Dermis blood vessel endothelial cell (primary cell): Measurements from ENCODE around the gene MAML3. TPM values are rescaled to one million over a fixed set of nuclear protein-coding genes. Genes with fewer than 3 reads are reported as not detected.
A peak's percentile ranks its signal among the peaks of the same experiment; 100 is the strongest.
"Not testable (repeated sequence)": the region's sequence is repeated elsewhere in the genome, so short reads cannot be mapped to it uniquely, and the experiment has no call there.

Experiments used
- DNase-seq: peaks from one replicate; pipeline ENCODE4 v3.0.0; 2010
- total RNA-seq: library from RNA; depleted of rRNA; stranded (reverse); fragments of >200 nt; gene quantifications from 2 replicates; pipeline ENCODE4 v1.2.3, GENCODE V29; 2014

The MAML3 gene
- total RNA-seq, 1 donor from 2014 or later, result 5.6 TPM

DNA sequence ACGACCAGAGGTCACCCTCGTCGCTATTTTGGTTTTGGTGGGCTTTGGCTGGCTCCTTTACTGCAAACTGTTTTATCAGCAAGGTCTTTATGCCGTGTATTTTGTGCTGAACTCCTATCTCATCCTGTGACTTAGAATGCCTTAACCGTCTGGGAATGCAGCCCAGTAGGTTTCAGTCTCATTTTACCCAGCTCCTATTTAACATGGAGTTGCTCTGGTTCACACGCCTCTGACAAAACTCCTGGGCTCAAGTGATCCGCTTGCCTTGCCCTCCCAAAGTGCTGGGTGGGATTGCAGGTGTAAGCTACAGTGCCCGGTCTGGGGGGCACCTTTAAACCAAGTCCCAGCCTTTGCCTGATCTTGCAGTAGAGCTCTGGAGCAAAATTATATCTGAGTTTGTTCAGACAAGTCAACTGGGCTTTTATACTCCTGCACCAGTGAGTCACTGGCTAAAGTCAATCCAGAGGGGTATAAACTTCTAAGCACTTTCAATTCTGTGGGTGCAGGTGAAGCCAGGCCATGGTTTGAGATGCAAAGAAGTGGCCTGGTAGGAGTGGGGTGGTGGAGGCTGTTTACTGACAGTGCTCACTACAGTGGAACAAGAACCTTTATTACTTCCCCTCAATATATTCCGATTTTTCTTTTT is 438.1 kb downstream of the MAML3 start:
- DNase-seq, result no peak

DNA sequence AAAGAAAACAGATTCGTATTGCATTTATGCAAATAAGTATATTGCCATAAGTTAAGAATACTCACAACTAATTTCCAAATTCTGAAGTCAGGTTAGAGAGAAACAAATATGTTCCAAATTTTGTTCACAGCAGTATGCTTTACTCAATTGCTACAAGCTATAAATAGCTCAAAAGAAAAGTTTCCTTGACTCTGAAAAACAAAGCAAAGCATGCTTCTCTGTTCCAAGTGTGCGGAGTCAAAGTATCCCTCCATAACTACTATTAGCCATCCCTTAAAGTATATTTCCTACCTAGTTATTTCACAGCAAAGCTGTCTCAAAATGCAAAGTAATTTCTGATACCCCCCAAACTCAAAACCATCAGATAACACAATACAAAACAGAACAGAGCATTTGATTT is 441.1 kb downstream of the MAML3 start:
- no peak for DNase-seq

DNA sequence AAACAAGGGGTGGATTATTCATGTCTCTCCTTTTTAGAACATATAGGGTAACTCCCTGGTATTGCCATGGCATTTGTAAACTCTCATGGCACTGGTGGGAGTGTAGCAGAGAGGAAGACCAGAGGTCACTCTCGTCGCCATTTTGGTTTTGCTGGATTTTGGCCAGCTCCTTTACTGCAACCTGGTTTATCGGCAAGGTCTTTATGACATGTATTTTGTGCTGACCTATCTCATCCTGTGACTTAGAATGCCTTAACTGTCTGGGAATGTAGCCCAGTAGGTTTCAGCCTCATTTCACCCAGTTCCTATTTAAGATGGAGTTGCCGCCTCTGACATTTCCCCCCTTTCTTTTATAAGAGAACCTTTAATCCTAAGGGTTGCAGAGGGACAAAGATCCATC is 442.5 kb downstream of the MAML3 start:
- peak; percentile 70 for DNase-seq

DNA sequence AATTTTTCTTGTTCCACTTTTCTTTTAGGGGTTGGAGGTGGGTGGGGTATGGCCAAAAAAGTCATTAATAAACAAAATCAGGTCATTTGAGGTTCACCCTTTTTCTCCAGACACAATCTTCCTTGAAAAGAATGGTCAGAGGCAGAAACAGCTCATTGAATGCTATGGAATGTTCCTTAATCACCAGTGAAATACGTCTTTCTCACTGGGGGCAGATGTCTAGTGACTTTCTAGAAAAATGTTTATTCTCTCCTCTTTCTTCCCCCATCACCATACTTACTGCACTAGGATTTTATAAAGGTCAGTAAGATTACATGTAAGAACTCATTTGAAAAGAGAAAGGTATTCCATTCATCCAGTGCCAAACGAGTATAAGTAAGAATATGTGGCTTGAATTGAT is 443.9 kb downstream of the MAML3 start:
- no peak for DNase-seq

DNA sequence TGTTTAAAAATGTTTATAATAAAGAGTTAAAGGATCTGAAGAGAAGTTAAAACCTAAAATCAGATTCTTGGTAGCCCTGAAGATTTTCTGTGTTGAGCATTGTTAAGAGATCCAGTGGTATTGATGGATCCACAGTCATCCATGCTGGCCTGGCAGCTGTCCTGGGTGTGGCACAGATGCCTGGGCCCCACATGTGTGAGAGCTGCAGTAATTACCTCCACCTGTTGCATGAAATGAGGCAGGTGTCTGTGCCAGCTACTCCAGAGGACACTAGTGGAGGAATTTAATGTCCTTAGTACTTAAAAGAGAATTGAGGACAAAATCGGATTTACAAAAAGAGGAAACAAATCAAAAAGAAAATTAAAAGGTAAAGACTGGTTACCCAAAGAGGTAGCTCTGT is 444.3 kb downstream of the MAML3 start:
- DNase-seq, result no peak

DNA sequence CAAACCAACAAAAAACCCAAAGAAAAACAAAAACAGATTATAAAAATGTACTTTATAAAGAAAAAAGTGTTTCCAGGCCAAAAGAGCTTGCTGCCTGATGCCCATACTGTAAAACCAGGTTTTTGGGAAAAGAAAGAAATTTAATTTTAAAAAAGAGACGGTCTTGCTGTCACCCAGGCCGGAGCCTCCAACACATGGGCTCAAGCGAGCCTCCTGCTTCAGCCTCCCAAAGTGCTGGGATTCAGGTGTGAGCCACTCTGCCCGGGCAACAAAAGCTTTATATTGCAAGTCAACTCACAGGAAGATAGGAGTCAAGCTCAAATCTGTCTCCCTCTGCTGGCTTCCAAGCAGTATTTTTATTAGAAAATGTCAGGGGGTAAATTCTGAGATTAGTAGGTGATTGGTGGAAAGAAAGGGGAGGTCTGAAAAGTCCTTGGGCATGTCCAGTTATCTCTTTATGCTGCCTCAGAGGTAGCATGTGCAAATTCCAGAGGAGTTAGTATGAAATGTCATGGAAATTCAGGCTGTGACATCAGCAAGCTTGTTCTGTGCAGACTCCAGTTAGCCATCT is 449.0 kb downstream of the MAML3 start:
- peak; percentile 52 for DNase-seq

DNA sequence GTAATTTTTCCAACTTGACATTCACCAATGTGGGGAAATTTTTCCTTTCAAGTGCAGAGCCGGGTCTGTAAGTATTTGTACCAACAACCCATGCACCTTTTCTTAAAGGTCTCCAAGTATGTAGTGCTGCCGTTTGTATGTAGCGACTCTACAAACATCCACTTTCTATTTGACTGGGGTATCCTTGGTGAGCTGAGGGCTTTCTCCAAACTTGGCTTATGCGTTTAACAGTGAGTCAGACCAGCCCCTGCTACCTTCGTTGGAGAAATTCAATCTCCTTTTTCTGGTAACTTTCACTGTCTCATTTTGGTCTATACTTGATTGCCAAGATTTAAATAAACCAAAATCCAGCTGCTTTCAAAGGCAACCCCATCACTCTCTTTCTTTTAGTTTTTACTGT is 453.4 kb downstream of the MAML3 start:
- DNase-seq, result no peak

DNA sequence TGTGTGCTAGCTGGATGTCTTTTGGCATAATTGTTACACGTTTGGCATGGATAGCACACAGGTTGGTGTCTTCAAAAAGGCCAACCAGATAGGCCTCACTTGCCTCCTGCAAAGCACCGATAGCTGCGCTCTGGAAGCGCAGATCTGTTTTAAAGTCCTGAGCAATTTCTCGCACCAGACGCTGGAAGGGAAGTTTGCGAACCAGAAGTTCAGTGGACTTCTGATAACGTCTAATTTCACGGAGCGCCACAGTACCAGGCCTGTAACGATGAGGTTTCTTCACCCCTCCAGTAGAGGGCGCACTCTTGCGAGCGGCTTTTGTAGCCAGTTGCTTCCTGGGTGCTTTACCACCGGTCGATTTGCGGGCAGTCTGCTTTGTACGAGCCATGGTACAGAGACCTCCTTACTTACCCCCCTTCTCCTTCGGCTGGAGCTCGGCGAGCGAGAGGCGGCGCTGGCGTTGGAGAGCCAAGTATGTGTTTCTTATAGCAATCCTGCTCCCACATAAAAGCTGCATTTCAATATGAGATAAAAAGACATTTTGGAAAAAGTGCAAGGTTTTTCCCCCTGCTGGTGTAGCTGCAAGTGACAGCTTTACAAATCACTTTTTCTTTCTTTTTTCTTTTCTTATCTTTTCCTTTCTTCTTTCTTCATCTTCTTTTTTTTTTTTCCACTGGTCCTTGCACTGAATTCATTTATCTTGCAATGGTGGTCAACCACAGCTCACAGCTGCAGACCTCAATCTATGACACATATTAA is 455.6 kb downstream of the MAML3 start:
- DNase-seq, result not testable (repeated sequence)

DNA sequence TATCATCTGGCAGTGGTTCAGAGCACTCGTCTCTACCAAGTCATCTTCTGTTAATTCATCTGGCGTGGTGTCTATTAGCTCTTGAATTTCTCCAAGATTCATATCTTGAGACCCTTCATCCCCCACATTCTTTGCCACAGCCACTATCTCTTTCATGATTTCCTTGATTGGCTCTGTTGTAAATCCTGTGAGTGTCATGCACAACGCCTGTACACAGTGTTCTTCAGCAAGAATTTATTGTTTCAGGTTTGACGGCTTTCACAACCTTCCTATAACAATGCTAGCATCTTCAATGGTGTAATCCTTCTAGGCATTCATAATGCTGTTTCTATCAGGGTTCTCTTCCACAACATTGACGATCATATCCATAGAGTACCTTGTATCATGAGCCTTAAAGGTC is 457.5 kb downstream of the MAML3 start:
- no peak for DNase-seq

DNA sequence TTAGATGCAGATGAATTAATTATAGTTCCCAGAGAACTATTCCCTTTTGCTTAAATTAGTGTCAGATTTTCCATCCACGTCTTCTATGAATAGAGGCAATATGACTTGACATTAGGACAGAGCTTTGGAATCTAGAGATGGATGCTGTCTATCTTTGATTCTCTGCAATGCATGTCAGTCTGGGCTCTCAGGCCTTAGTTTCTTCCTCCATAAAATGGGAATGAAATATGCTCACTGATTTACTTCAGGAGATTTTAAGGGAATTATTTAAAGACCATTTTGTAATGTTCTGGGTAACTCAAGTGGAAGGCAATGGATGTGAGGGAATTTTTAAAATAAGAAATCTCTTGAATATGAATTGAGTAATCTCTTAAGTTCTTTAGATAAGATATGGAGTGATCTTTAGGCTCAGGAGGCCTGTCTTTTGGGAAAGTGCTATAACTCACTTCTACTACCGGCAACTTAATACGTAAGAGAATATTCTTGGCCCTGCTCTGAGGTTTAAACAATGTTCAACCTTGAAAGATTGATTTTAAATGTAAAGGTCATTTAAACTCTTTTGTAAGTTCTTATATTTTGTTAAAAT is 459.4 kb downstream of the MAML3 start:
- no peak for DNase-seq

DNA sequence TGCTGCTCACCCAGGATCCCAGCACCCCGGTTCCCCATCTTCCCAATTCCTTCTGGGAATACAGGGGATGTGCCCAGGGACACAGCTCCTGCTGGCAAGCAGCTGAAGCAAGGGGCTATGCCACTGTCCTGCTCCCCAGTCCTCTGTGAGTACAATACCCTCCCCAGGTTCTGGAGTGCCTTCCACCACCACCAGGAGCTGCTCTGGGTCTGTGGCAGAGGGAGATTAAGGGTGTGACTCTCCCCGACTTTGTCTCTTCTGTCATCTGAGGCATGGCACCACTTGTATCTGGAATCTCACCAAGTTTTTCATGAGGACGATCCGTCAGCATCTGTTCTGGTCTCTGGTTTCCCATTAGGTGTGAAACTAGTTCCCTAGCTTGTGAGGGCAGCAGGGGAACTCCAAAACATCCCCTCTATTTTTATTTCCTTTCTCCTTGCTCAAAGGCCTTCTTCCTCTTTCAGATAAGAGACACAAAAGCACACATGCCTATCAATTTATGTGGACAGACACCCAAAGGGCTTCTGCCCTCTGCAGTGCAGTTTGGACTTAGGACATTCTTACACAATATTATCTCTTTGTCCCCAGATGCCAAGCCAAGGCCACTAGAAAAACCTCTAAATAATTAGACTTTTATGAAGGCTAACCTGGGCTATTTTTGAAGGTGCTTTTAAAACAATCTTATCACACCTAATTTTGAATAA is 461.5 kb downstream of the MAML3 start:
- peak; percentile 21 for DNase-seq

DNA sequence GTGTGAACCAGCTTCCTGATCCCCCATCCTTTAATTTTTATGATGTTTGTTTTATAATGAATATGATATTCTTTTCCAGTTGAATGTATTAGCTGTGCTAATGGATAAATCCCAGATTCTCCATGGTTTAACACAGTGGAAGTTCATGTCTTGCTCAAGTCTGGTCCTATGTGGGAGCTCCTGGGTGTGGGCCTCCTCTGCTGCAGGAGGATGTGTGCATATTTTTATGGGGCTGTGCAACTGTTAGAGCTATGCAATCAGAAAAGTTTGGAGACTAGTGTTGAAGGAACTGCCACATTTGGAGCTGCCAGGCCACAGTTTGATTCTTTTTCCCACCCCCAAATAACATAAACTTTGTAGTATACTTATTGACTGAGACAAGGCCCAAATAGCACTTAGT is 463.6 kb downstream of the MAML3 start:
- DNase-seq, result no peak

DNA sequence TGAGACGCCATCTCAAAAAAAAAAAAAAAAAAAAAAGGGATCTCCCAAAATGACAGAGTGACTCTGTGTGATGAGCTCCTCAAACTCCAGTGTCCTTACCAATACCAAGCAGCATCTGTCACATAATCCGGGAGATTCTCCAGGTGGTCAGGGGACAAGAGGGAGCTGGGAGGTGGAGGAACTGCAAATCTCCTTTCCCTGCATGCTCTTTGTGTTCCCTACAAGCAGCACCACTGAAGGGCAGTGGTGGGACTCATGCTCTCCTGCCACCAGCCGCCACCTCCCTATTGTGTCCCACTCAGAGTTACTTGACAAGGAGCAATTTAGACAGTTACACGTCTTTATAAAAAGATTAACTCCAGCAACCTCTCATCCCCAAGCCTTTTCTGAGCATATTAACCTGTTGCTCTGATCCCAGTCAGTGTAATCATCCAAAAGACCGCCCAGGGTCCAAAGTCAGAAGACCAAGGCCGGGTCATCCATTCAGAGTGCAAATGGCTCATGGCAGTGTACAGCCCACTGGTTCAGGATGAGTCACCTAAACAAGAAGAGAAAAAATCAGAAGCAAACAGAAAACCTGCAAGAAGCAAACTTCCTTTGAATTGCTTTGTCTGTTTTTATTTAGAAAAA is 464.8 kb downstream of the MAML3 start:
- DNase-seq, result no peak

DNA sequence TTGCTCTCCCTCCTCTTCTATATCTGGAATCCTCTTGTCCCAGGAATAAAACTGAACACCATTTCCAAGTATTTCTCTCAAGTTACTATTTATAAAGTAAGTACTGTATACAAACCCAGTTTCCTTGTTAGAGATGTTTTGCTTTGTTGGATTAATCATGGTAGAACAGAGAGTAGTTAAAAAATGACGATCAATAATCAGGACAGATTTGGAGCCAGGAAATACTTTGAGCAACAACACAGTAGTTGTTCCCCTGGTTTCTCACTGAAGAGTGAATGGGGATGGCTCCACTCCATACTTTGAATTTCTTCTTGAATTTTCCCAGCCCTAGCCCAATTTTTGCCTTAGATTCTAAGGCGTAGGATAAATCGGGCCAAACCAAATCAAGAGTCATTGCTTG is 467.0 kb downstream of the MAML3 start:
- no peak for DNase-seq

DNA sequence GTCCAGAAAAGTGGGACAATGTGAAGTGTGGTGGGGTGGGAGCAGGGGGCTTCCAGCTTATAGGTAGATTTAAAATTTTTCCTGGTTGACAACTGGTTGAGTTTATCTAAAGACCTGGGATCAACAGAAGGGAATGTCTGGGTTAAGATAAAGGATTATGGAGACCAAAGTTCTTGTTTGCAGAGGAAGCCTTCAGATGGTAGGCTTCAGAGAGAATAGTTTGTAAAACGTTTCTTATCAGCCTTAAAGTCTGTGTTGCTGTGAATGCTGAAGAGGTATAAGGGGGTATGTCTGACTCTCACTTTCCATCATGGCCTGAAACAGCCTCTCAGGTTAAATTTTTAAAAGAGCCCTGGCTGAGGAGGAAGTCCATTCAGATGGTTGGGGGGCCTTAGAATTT is 467.9 kb downstream of the MAML3 start:
- no peak for DNase-seq

DNA sequence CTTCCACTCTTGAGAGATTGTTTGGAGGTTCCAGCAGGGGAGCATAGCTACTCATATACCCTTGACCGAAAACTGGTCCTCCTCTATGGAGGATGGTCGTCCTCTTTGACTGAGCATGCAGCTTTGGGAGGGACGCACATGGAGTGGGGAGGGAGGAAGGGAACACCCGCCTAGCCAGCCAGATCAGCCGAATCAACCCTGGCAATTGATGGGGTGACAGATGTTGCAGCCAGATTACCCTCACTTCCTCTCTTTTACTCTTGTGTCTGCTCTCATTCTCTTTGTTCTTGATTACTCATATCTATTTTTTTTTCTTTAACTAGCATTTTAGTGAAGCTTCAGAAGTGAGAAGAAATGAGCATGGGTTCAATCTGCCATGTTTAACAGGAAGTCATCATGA is 468.8 kb downstream of the MAML3 start:
- DNase-seq, result no peak

DNA sequence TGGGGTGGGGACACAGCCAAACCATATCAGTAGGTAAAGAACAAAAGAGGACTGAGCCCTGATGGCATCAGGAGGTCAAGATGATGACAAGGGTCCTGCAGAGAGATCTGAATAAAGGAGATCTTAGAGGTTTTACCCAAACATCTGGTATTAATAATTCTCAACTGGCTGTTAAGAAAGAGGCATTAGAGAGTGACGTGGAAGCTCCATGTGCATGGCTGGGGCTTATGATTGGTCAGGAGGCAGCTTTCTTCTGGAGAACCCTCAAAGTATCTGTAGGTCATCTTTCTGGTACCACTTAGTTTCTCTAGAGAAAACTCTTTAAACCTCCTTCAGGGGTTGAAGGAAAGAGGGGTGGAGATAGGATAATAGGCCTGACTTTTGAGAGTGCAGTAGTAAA is 469.6 kb downstream of the MAML3 start:
- no peak for DNase-seq

DNA sequence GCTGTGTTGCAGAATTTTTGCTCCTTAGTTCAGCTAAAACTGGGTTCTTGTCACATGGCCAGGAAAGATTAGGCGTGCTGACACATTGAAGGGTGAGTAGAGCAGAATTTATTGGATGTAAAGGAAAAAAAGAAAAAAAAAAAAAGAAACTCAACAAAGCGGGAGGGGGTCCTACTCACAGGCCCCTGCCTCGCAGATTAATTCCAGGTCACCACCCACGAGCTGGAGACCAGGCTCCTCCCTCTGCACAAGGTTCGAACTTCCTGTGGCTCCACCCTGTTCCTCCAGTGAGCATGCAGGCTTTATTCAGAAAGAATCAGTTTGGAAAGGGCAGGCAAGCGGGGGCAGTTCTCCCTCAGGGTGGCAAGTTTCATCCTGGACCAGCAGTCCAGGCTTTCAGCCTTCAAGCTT is 471.2 kb downstream of the MAML3 start:
- no peak for DNase-seq

DNA sequence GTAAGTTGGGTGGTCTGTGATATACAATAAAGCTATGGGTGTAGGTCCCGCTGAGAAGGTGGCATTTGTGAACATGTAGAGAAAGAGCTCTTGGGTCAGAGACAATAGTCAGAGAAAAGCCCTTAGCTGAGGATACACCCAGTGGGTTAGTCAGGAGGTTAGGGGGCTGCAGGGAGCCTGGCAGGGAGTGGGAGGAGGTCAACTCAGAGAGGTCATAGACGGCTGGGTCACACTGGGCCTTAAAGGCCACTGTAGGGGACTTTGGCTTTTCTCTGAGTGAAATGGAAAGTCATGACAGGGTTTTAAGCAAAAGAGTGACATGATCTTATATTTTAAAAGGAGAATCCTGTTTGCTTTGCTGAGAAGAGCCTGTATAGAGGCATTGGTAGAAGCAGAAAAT is 471.7 kb downstream of the MAML3 start:
- DNase-seq, result no peak

DNA sequence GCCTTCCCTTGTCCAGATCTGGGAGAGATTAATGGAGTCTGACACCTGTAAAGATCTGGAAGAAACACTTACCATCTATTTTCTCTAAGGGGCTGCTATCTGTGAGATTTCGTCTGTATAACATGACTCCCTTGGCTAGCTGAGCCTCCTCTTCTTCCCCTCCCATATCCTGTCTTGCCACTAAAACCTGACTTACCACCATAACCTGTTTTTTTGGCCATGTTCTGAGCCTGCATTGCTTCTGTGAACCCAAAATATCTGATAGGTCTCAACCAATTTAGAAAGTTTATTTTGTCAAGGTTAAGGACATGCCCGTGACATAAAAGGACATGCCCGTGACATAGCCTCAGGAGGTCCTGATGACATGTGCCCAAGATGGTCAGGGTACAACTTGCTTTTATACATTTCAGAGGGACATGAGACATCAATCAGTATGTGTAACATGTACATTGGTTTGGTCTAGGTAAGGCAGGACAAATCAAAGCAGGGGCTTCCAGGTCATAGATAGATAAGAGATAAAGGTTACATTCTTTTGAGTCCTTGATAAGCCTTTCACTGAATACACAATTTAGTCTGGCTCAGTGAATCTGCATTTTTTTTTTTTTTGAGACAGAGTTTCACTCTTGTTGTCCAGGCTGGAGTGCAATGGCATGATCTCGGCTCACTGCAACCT is 476.9 kb downstream of the MAML3 start:
- DNase-seq, result no peak

DNA sequence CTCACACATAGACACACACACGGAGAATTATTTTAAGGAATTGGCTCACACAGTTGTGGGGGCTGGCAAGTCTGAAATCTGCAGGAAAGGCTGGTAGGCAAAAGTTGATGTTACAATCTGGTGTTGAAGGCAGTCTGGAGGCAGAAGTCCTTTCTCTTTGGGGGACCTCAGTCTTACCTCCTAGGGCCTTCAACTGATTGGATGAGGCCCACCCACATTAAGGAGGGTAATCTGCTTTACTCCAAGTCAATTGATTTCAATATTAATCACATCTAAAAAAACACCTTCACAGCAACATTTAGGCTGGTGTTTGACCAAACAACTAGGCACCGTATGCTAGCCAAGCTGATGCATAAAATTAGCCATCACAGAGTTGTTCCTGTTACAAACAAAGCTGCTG is 477.6 kb downstream of the MAML3 start:
- DNase-seq, result no peak

DNA sequence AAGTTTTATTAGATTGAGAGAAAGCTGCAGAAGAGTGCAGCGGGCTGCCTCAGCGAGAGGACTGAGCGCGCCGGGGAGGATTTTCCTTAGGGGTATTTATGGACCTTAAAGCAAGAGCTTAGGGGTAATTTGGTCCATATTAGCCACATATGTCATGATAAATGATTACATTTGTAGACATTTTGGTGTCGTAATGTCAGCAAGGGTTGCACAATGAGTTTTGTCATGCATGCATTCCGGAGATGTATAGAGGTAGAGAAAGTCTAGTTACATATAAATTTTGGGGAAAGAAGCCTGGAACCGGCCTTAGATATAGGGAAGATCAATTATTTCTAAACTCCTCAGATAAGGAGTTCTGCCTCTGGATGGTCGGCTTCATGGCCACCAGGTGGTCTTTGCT is 478.3 kb downstream of the MAML3 start:
- no peak for DNase-seq
